Activated effector memory CD4-positive, alpha-beta T cell treated with Interleukin-2 at 50 U/mL for 16 hours (primary cell): Measurements from ENCODE around the gene MRAP.
"Not testable (repeated sequence)": the region's sequence is repeated elsewhere in the genome, so short reads cannot be mapped to it uniquely, and the experiment has no call there.

Source experiments
- DNase-seq: peaks from one replicate; pipeline ENCODE4 v3.0.0-alpha.2; 2020

The MRAP gene

GRCh38 chr21:32298658-32299081 is at the start of gene MRAP:
TSS of gene MRAP (plus strand) at chr21:32298855. CDS start at chr21:32298972, 117 bp downstream.
- DNase-seq, result no peak

- DNase-seq, result no peak
Measured at GRCh38 chr21:32249511-32250280, 49.0 kb upstream of the MRAP start.

GRCh38 chr21:32252136-32252535 is 46.5 kb upstream of the MRAP start:
- no peak for DNase-seq

DNA sequence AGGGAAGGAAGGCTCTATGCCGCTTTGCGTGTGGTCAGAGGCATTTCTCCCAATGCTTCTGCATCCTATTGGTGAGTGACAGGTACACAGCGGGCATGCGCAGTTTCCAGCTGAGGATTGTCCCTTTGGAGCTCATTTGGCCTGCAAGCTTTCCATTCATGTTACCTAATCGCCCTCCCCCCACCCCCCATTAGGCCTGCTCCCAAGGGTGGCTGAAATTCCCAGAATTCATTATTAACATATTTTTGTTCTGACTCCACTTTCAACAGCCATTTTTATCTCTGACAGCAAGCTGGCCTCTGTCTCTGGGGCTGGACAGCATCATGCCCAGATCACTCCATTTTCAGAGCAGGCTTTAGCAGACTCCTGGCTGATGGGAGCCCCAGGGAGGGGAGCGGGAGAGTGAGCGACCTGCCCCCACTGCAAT is 45.4 kb upstream of the MRAP start:
- no peak for DNase-seq

DNA sequence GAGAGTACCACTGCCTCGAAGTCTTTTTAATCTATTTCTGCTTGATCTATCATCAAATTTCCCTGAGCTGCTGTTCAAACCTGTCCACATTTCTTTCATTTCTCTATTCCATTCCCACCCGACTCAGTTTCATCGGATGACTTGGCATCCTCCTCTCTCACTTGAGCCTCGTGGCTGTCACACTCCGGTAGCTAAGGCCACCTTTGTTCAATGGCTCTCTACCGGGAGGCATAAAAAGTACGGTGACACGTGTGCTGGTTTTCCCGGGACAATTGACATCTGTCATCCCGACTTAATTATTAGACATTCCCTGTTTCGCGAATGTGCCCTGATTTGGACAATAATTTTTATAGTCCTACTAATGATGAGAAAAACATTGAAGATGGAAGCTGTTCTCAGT is 42.4 kb upstream of the MRAP start:
- DNase-seq, result no peak

- no peak for DNase-seq
Measured at GRCh38 chr21:32256873-32257620, 41.6 kb upstream of the MRAP start.

DNA sequence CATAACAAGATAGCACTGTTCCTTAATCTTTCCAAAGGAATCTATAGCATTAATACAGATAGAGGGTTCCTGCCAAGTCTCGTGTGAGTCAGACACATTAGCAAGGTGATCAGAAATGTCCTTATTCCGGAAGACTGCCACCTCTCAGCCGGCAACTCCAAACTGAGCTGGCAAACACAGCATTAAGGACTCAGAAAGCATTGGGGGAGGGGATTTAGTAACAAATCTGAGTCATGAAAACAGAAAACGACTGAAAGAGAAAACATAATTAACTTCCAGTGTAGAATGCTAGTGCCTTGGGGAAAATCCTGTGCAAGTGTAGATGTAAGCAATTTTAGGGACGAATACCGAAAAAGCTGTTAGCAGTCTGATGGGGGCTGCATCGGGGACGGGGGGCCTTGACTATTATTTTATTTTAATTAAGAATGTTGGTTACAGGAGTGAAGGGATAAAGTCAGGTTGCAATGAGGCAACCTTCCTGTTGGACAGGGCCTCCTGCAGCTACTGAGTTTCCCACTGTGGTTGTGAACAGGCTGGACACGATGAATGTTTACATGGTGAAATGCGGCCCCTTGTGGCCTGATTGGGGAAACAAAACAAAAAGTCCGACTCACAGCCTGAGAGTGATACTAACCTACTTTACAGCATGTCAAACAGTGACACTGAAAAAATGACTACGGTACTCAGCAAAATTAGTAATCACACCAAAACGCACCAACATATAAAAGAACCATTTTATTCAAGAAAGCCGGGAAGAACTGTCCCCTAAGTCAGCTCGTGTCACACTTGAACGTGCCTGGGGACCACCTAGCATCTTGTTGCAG is 40.5 kb upstream of the MRAP start:
- DNase-seq, result no peak

GRCh38 chr21:32258786-32259048 is 39.9 kb upstream of the MRAP start:
- not testable (repeated sequence) for DNase-seq

GRCh38 chr21:32260130-32260529 is 38.5 kb upstream of the MRAP start:
- DNase-seq, result no peak

- DNase-seq, result no peak
Measured at GRCh38 chr21:32261929-32262328, 36.7 kb upstream of the MRAP start.

DNA sequence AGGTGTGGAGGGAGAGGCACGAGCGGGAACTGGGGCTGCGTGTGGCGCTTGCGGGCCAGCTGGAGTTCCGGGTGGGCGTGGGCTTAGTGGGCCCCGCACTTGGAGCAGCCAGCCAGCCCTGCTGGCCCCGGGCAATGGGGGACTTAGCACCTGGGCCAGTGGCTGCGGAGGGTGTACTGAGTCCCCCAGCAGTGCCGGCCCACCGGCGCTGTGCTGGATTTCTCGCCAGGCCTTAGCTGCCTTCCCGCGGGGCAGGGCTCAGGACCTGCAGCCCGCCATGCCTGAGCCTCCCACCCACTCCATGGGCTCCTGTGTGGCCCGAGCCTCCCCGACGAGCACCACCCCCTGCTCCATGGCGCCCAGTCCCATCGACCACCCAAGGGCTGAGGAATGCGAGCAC is 33.3 kb upstream of the MRAP start:
- not testable (repeated sequence) for DNase-seq

GRCh38 chr21:32270748-32271147 is 27.9 kb upstream of the MRAP start:
- no peak for DNase-seq

DNA sequence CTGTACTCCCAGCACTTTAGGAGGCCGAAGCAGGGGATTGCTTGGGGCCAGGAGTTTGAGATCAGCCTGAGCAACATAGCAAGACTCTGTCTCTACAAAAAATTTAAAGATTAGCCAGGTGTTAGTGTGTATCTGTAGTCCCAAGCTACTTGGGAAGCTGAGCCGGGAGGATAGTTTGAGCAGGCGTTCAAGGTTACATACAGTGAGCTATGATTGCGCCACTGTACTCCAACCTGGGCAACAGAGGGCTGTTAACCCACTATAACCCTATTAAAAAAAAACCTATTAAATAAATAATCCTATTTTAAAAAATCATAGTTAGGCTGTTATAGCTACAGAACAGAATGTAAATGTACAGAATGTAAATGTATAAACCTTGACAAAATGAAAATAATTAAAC is 22.0 kb upstream of the MRAP start:
- DNase-seq, result no peak

DNA sequence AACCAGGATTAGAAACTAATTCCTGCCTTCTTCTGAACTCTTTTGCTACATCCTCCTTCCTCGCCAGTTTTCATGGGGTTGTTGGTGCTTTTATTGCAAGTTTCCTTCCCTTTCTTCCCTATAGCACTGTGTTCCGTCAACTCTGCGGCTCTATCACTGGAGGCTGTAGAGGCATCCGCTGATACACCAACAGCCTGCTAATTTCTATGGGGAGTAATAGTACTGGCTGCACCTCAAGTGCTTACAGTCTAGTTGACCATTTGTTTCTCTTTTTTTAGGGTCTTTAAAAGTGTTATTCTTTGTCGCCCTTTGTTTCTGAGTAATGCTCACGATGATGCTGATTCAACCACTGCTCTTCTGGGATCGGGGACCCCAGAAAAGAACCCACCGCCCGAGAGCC is 20.6 kb upstream of the MRAP start:
- DNase-seq, result no peak

DNA sequence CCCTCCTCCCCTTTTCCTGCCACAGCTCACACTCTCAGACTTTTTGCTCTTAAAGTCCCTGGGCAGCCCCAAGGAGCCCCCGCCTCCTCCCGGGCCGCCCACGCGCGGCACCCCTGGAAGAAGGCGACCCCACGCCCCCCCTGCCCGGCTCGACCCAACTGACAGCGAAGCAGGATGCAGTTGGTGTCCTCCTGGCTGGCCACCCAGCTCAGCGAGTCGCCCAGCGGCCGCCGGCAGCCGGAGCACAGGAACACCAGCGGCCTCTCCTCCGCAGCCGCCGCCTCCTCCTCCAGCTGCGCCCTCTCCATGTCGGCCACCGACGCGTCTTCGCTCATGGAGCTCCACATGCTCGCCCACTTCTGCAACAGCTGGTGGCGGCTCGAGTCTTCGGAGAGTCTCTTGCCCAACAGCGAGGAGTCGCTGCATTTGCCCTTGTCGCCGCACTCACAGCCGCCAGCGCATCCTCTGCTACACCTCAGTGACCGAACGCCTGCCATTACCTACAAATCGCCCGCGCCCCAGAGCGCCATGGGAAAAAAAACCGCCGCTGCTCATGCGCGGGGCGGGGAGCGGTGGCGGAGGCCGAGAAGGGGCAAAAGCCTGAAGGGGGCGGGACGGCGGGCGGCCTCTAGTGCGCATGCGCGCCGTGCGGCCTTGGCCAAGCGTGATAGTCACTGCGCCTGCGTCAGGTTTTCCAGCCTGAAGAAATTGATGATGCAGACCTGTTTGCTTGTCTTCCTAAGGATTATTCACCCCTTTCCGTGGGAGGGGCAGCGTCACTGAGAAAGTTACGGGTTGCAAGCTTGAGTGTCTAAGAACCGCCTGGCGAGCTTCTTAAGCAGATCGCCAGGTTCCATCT is 19.9 kb upstream of the MRAP start, which contains the start of gene MIS18A:
Gene MIS18A (minus strand): TSS at position 532 of the 859 bp plus-strand sequence. CDS start 35 bp downstream, at position 497.
- peak; percentile 96 for DNase-seq

DNA sequence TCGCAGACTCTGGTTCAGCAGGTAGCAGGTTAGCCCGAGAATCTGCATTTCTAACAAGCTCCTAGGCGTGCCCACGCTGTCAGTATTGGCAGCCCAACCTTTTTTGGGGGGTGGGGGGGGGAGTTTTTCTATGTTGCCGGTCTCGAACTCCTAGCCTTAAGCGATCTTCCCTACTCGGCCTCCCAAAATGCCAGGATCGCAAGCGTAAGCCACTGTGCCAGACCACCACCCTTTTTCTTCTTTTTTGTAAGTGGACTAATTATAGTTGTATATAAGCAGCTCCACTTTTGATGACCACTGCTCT is 19.3 kb upstream of the MRAP start:
- DNase-seq, result no peak

- no peak for DNase-seq
Measured at GRCh38 chr21:32281531-32281930, 17.1 kb upstream of the MRAP start.

- no peak for DNase-seq
Measured at GRCh38 chr21:32282992-32283391, 15.7 kb upstream of the MRAP start.

- no peak for DNase-seq
Measured at GRCh38 chr21:32285476-32285875, 13.2 kb upstream of the MRAP start.

- no peak for DNase-seq
Measured at GRCh38 chr21:32297449-32297848, 1.2 kb upstream of the MRAP start.

DNA sequence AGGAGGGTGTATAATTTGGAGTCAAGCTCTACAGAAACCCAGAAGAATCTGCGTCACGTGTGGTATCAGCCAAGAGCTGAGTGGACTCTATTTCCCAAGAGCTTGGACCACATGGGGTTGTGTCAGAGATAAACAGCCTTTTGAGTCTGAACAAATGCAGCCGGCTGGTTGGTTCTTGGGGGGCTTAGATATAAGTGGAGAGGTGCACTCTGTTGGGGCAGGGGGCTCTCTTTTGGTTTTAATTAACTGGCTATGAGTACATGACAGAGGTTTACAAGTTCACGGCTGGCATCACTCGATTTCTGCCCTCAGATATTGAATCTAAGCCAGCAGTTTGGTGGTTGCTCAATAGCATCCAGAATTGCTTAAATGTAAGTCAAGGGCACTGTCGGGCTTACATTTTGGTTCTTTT is 501 bp upstream of the MRAP start:
- DNase-seq, result no peak

- DNase-seq, result no peak
Measured at GRCh38 chr21:32299695-32300094, 1.0 kb downstream of the MRAP start.
